MG63 (cell line): ENCODE data around the gene PEX16. TPM values are rescaled to one million over a fixed set of nuclear protein-coding genes. Genes with fewer than 3 reads are reported as not detected.
A peak's percentile ranks its signal among the peaks of the same experiment; 100 is the strongest.

Experiments
- DNase-seq: peaks from one replicate; pipeline ENCODE4 v3.0.0-alpha.2; 2020
- H3K27me3 ChIP-seq: fragments of 250-450 bp; sonication (Bioruptor Pico); 2 replicates; pipeline ENCODE4 v1.5.1; 2020; ENCODE audit warnings: mild to moderate bottlenecking, moderate library complexity
- H3K36me3 ChIP-seq: fragments of 250-450 bp; sonication (Bioruptor Pico); 2 replicates; pipeline ENCODE4 v1.5.1; 2020; ENCODE audit warnings: mild to moderate bottlenecking, moderate library complexity
- H3K4me3 ChIP-seq: fragments of 250-450 bp; sonication (Bioruptor Pico); 2 replicates; pipeline ENCODE4 v1.5.1; 2020; ENCODE audit warnings: mild to moderate bottlenecking, moderate library complexity
- H3K9me3 ChIP-seq: fragments of 250-450 bp; sonication (Bioruptor Pico); 2 replicates; pipeline ENCODE4 v1.5.1; 2020; ENCODE audit warnings: mild to moderate bottlenecking, moderate library complexity
- total RNA-seq: library from RNA; depleted of rRNA; stranded (reverse); fragments of >200 nt; shearing (Covaris generic); gene quantifications from 2 replicates; pipeline ENCODE4 v1.2.3, GENCODE V29; 2014; ENCODE audit warnings: low replicate concordance

The PEX16 gene
- total RNA-seq, 1 experiment from 2014 or later, result 31.6 TPM

GRCh38 chr11:45896422-45896984 lies 21.2 kb downstream of the PEX16 start:
- no peak overlapping the region for H3K4me3 ChIP-seq
- DNase-seq, result no peak
- H3K9me3 ChIP-seq, result no peaks in the 10 kb centered on the region
- no peaks in the 10 kb centered on the region for H3K27me3 ChIP-seq
- no peaks in the 10 kb centered on the region for H3K36me3 ChIP-seq

- DNase-seq, result no peak
- no peaks in the 10 kb centered on the region for H3K27me3 ChIP-seq
These were observed 22.0 kb downstream of the PEX16 start for GRCh38 chr11:45895553-45896259.

GRCh38 chr11:45894555-45895247 lies 23.0 kb downstream of the PEX16 start:
- DNase-seq, result no peak
- Histone ChIP-seq H3K27me3 (no peaks in the 10 kb centered on the region), H3K9me3 (no peaks in the 10 kb centered on the region), H3K36me3 (no peaks in the 10 kb centered on the region), H3K4me3 (no peak overlapping the region)

More at GRCh38 chr11:45895553-45896259, 22.0 kb downstream of the PEX16 start:
- H3K36me3 ChIP-seq, result no peaks in the 10 kb centered on the region
- no peak overlapping the region for H3K4me3 ChIP-seq
- H3K9me3 ChIP-seq, result no peaks in the 10 kb centered on the region

- H3K36me3 ChIP-seq, result no peaks in the 10 kb centered on the region
- H3K9me3 ChIP-seq, result no peaks in the 10 kb centered on the region
- no peak for DNase-seq
- no peaks in the 10 kb centered on the region for H3K27me3 ChIP-seq
- H3K4me3 ChIP-seq, result no peak overlapping the region
These were observed 24.8 kb downstream of the PEX16 start for GRCh38 chr11:45892856-45893255.

GRCh38 chr11:45890886-45891550 lies 26.7 kb downstream of the PEX16 start:
- DNase-seq, result no peak
- Histone ChIP-seq H3K27me3 (no peaks in the 10 kb centered on the region), H3K9me3 (no peaks in the 10 kb centered on the region), H3K36me3 (no peaks in the 10 kb centered on the region), H3K4me3 (no peak overlapping the region)

GRCh38 chr11:45889966-45890365 lies 27.7 kb downstream of the PEX16 start:
- DNase-seq, result no peak
- Histone ChIP-seq H3K36me3 (no peaks in the 10 kb centered on the region), H3K4me3 (no peak overlapping the region), H3K27me3 (no peaks in the 10 kb centered on the region), H3K9me3 (no peaks in the 10 kb centered on the region)

GRCh38 chr11:45889555-45889954 lies 28.1 kb downstream of the PEX16 start:
- no peaks in the 10 kb centered on the region for H3K27me3 ChIP-seq

GRCh38 chr11:45887587-45887986 lies 30.1 kb downstream of the PEX16 start:
- Histone ChIP-seq H3K27me3 (no peaks in the 10 kb centered on the region), H3K4me3 (no peak overlapping the region), H3K36me3 (no peaks in the 10 kb centered on the region), H3K9me3 (no peaks in the 10 kb centered on the region)
- no peak for DNase-seq

More at GRCh38 chr11:45889555-45889954, 28.1 kb downstream of the PEX16 start:
- no peaks in the 10 kb centered on the region for H3K36me3 ChIP-seq
- H3K4me3 ChIP-seq, result no peak overlapping the region
- H3K9me3 ChIP-seq, result no peaks in the 10 kb centered on the region
- DNase-seq, result no peak

GRCh38 chr11:45886816-45887520 lies 30.7 kb downstream of the PEX16 start:
- Histone ChIP-seq H3K27me3 (no peaks in the 10 kb centered on the region), H3K4me3 (no peak overlapping the region), H3K36me3 (no peaks in the 10 kb centered on the region), H3K9me3 (no peaks in the 10 kb centered on the region)
- no peak for DNase-seq

GRCh38 chr11:45885921-45886721 lies 31.6 kb downstream of the PEX16 start:
- Histone ChIP-seq H3K36me3 (no peaks in the 10 kb centered on the region), H3K4me3 (no peak overlapping the region), H3K27me3 (no peaks in the 10 kb centered on the region), H3K9me3 (no peaks in the 10 kb centered on the region)
- no peak for DNase-seq

GRCh38 chr11:45885274-45885920 lies 32.3 kb downstream of the PEX16 start, which contains the start of gene MAPK8IP1:
TSS of gene MAPK8IP1 (plus strand) at chr11:45885651. CDS start at chr11:45885821, 170 bp downstream.
- Histone ChIP-seq H3K9me3 (no peaks in the 10 kb centered on the region), H3K27me3 (no peaks in the 10 kb centered on the region), H3K4me3 (peak within 1 kb of the TSS; percentile 25), H3K36me3 (no peaks in the 10 kb centered on the region)
- DNase-seq, result peak; percentile 19

GRCh38 chr11:45884596-45885185 lies 33.0 kb downstream of the PEX16 start:
- Histone ChIP-seq H3K4me3 (no peak overlapping the region), H3K27me3 (no peaks in the 10 kb centered on the region), H3K36me3 (no peaks in the 10 kb centered on the region), H3K9me3 (no peaks in the 10 kb centered on the region)
- no peak for DNase-seq

- no peak overlapping the region for H3K4me3 ChIP-seq
- no peak for DNase-seq
- no peaks in the 10 kb centered on the region for H3K36me3 ChIP-seq
- no peaks in the 10 kb centered on the region for H3K9me3 ChIP-seq
- H3K27me3 ChIP-seq, result no peaks in the 10 kb centered on the region
These were observed 35.8 kb downstream of the PEX16 start for GRCh38 chr11:45881708-45882368.

- H3K36me3 ChIP-seq, result no peaks in the 10 kb centered on the region
- no peaks in the 10 kb centered on the region for H3K27me3 ChIP-seq
- no peak overlapping the region for H3K4me3 ChIP-seq
- DNase-seq, result no peak
- no peaks in the 10 kb centered on the region for H3K9me3 ChIP-seq
These were observed 36.7 kb downstream of the PEX16 start for GRCh38 chr11:45880772-45881570.
